Measurements from ENCODE around the gene PNMA5.

PNMA5 gene

DNA sequence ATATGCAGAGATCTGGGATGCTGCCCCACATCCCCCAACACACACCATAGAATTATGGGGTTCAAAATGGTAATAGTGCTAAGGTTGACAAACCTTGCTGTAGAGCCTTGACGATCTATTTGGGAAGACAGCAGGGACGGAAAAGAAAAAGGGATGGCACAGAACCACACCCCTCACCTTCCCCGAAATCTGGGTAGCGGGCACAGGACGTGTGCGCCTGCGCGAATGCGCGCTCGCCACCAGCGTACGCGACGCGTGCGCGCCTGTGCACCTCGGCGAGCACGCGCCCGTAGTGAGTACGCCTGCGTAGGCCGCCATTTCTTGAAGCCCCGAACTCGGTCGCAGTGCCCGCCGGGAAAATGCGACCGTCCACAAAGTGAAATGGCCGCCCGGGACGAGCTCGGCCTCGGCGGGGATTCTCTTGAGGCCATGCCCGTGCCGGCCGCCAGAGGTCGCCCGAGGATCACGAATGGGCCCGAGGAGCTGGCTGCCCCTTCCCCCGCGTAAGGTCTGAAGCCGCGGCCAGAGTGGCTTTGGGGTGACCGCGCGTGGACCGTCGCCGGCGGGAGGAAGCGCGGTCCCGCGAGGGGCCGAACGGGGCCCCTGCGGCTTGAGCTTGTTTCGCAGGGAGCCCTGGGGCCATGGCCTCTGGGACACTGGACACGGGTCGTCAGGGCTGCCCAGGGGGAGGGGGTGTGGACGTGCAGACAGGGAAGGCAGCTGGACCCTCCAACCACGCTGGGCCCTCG is 52.4 kb downstream of the PNMA5 start:
- H3K4me3 Mint-ChIP-seq = peak overlapping the region; percentile 87
- H3K9me3 Mint-ChIP-seq (ENCODE audit: low read depth) = no peaks in the 10 kb centered on the region
- H3K36me3 Mint-ChIP-seq = no peaks in the 10 kb centered on the region
- H3K27ac Mint-ChIP-seq = peak overlapping the region; percentile 70
- peaks cover 5% of the 10 kb centered on the region for H3K4me1 Mint-ChIP-seq (ENCODE audit: low read depth)
- H3K27me3 Mint-ChIP-seq = no peaks in the 10 kb centered on the region

Data from activated naive CD8-positive, alpha-beta T cell (primary cell).